Mucosa of descending colon (tissue), 3 donors: ENCODE data around the gene SLC1A3. TPM values are rescaled to one million over a fixed set of nuclear protein-coding genes. Genes with fewer than 3 reads are reported as not detected.

ENCODE experiments used
- ATAC-seq: fragments of 200-7000 bp; cut with Tn5 transposase; one replicate; pipeline ENCODE4 v1.9.1; 2020; ENCODE audit warnings: mild to moderate bottlenecking, moderate library complexity
- DNase-seq, 3 donors: peaks; one replicate each; pipeline ENCODE4 v3.0.0-alpha.2; 2020
- H3K36me3 ChIP-seq: fragments of 200-600 bp; one replicate; pipeline ENCODE4 v1.8.0; 2021; ENCODE audit warnings: low read depth, mild to moderate bottlenecking
- H3K4me1 ChIP-seq: fragments of 200-600 bp; one replicate; pipeline ENCODE4 v1.8.0; 2021; ENCODE audit warnings: low read depth, mild to moderate bottlenecking
- H3K4me3 ChIP-seq: fragments of 200-600 bp; one replicate; pipeline ENCODE4 v1.8.0; 2021; ENCODE audit warnings: mild to moderate bottlenecking
- H3K9me3 ChIP-seq: fragments of 200-600 bp; one replicate; pipeline ENCODE4 v1.8.0; 2021; ENCODE audit warnings: mild to moderate bottlenecking
- intact Hi-C, 2 donors: fragments of 100-400 bp; cut with DNase I in 1 of 2; cut with micrococcal nuclease in 1 of 2; formaldehyde crosslinking; loops; one replicate each; pipeline versions ENCODE4 v1.11.0 to v1.11.1; 2022; cut with DNase I, micrococcal nuclease
- total RNA-seq, 3 donors: library from RNA; stranded (reverse); fragmentation: NEBNext Ultra II Directional in 2 of 3; extraction: Animal tissue kit (Norgen Biotek cat#: 25700) in 2 of 3; gene quantifications; one replicate each; pipeline versions ENCODE4 v1.2.1 to v1.2.4, GENCODE V29; 2021 to 2023
- TF ChIP-seq, protein P1 (sequence below): fragments of 200-600 bp; IDR thresholded peaks from one replicate; pipeline ENCODE4 v1.8.0; 2022; ENCODE audit warnings: antibody characterized with exemption, mild to moderate bottlenecking
- donor health status: DM: no; HTN: no; CAD: no; lungs with moderate emphysema.
- donor health status: DM: no; HTN: no; CAD: no.
- donor health status: DM: no; HTN: yes; CAD: no.

The SLC1A3 gene
- total RNA-seq, 3 donors from 2014 or later = 0.67 to 10.2 (median 7.9) TPM

GRCh38 chr5:36593867-36594266 lies 12.5 kb upstream of the SLC1A3 start:
- H3K4me3 ChIP-seq = no peak overlapping the region
- ATAC-seq (no peak), DNase-seq (no peak)
- TF ChIP-seq, protein P1, sequence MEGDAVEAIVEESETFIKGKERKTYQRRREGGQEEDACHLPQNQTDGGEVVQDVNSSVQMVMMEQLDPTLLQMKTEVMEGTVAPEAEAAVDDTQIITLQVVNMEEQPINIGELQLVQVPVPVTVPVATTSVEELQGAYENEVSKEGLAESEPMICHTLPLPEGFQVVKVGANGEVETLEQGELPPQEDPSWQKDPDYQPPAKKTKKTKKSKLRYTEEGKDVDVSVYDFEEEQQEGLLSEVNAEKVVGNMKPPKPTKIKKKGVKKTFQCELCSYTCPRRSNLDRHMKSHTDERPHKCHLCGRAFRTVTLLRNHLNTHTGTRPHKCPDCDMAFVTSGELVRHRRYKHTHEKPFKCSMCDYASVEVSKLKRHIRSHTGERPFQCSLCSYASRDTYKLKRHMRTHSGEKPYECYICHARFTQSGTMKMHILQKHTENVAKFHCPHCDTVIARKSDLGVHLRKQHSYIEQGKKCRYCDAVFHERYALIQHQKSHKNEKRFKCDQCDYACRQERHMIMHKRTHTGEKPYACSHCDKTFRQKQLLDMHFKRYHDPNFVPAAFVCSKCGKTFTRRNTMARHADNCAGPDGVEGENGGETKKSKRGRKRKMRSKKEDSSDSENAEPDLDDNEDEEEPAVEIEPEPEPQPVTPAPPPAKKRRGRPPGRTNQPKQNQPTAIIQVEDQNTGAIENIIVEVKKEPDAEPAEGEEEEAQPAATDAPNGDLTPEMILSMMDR = no peak
- no peaks in the 10 kb centered on the region for H3K36me3 ChIP-seq
- intact Hi-C loops = no loop called here
- no peaks in the 10 kb centered on the region for H3K9me3 ChIP-seq
- H3K4me1 ChIP-seq = no peaks in the 10 kb centered on the region

GRCh38 chr5:36596247-36596646 lies 10.2 kb upstream of the SLC1A3 start:
- no peak overlapping the region for H3K4me3 ChIP-seq
- intact Hi-C loops = no loop called here
- H3K9me3 ChIP-seq = no peaks in the 10 kb centered on the region
- H3K36me3 ChIP-seq = no peaks in the 10 kb centered on the region
- H3K4me1 ChIP-seq = no peaks in the 10 kb centered on the region
- TF ChIP-seq, protein P1 = no peak
- ATAC-seq (no peak), DNase-seq (no peak)

DNA sequence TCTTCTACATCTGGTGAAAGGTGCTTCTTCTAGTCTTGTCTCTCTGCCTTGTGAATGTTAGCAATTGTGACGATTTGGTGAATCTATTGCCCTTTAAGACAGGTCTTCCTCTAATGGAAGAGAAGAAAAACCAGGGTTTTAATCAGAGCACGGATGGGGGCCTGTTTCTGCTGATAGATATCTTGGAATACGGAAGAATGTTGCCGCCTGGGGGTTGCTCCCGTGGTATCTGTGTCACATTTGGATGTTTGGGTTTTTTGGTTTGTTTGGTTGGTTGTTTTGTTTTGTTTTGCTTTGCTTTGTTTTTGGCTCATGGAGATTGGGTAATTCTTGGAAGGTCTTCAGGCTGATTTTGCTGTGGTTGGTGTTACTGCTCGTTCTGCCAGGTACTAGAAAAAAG lies 9.7 kb upstream of the SLC1A3 start:
- TF ChIP-seq, protein P1 = no peak
- no peak overlapping the region for H3K4me3 ChIP-seq
- no peaks in the 10 kb centered on the region for H3K9me3 ChIP-seq
- DNase-seq = no peak
- H3K4me1 ChIP-seq = no peaks in the 10 kb centered on the region
- ATAC-seq = no peak
- intact Hi-C loops = no loop called here
- no peaks in the 10 kb centered on the region for H3K36me3 ChIP-seq

GRCh38 chr5:36598045-36598444 lies 8.4 kb upstream of the SLC1A3 start:
- no peaks in the 10 kb centered on the region for H3K4me1 ChIP-seq
- TF ChIP-seq, protein P1 = no peak
- no peaks in the 10 kb centered on the region for H3K36me3 ChIP-seq
- DNase-seq (no peak), ATAC-seq (no peak)
- H3K9me3 ChIP-seq = no peaks in the 10 kb centered on the region
- H3K4me3 ChIP-seq = no peak overlapping the region
- intact Hi-C loops = no loop called here

DNA sequence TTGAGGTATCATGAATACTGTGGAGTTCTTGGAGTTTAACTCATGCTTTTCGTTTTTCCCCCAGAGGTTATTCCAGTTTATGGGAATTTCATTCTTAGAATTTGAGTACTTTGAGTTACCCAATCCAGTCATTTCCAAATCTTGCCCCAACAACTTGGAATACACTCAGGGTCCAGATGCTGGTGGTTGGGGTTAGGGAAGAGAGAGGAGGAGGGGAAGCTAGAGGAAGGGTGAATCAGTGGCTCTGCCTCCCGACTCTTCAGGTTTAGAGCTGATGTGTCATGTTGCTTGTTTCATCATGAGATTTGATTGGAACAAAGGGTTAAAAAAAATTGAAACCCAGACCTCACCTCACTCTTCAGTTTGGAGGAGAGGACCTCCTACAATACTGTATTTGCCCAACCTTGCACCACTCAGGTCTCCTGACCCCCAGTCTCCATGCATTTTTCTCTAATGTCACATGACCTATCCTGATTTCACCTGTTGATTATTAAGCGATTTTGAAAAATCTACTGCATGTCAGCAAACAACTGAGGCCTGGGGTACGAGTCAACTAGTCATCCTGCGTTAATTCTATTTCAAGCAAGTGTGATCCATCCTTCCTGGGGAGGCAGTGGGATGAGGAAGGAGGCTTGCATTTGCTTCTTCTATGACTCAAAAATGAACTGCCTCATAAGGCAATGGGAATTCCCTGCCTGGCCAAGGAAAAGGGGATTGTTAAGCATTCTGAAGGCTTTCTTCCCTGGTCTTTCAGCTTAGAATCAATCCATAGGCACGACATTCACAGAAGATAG lies 6.2 kb upstream of the SLC1A3 start:
- no peak for ATAC-seq
- intact Hi-C loops = no loop called here
- H3K4me1 ChIP-seq = no peaks in the 10 kb centered on the region

More for the DNA sequence above, 6.2 kb upstream of the SLC1A3 start:
- Histone ChIP-seq H3K4me3 (no peak overlapping the region), H3K9me3 (no peaks in the 10 kb centered on the region), H3K36me3 (no peaks in the 10 kb centered on the region)
- no peak for DNase-seq
- TF ChIP-seq, protein P1 = no peak
